Heart left ventricle (tissue), 13 donors: ENCODE measurements around the gene CLPSL1.

ENCODE experiments used
- CTCF ChIP-seq, 12 donors: fragments of 200-600 bp; sonication (generic) in 4 of 12; IDR thresholded peaks; one replicate each; pipeline versions ENCODE4 v1.5.0 to v1.8.0; 2018 to 2022; ENCODE audit warnings: antibody characterized with exemption in 12 of 12, mild to moderate bottlenecking in 5 of 12
- POLR2A ChIP-seq, 2 donors: fragments of 450-650 bp; IDR thresholded peaks; one replicate each; pipeline ENCODE4 v1.6.1; 2017; ENCODE audit warnings: antibody characterized with exemption in 2 of 2, mild to moderate bottlenecking in 2 of 2, moderate library complexity in 2 of 2
- donor health status: ischemic (EF 13 %, LVEDD 7.1; RV severe dilation, severe dysfunction).
- donor health status: DM: no; HTN: yes; CAD: no.
- donor health status: DM: no; HTN: no; CAD: no.
- donor health status: ischemic (EF 25% LVEDD 6.9; RV normal size, moderate dysfunction).
- donor health status: ischemic (EF 25% LVEDD 5.7; RV mildly dilated, moderate dysfunction).
- donor health status: ischemic (EF 35%, LVEDD 5.7; RV mildly dilated, moderate dysfunction).
- donor health status: nonischemic (EF 11% LVEDD 7.7; RV severe dilation, severe dysfunction).
- donor health status: DM: yes; HTN: yes; CAD: no.
- donor health status: PGD.
- donor health status: ischemic (EF 29% LVEDD 5.4; RV normal size, mild dysfunction).
- donor health status: nonischemic (EF 23%, LVEDD 6.1; RV moderate dilation, normal function).

- TF ChIP-seq POLR2A (IDR thresholded peaks at IDR 0.05) (no peak), CTCF (IDR thresholded peaks at IDR 0.05) (peak in 4 of 12 donors; percentile 4 to 22 (median 16))
These were observed 26.2 kb upstream of the CLPSL1 start for GRCh38 chr6:35754452-35755277.
